Esophagus muscularis mucosa (tissue), 4 donors: ENCODE measurements around the gene RNU6-8.

Experiments
- CTCF ChIP-seq, 3 experiments: fragments of 200-600 bp in 2 of 3; fragments of 450-650 bp in 1 of 3; sonication (generic) in 2 of 3; IDR thresholded peaks; one replicate each; pipeline ENCODE4 v1.5.1; 2017 to 2019; ENCODE audit warnings: antibody characterized with exemption in 3 of 3, mild to moderate bottlenecking in 2 of 3, moderate library complexity in 1 of 3
- EP300 ChIP-seq: sonication (generic); formaldehyde crosslinking; IDR thresholded peaks from one replicate; pipeline ENCODE4 v1.6.1; 2017; ENCODE audit warnings: antibody characterized with exemption
- POLR2A ChIP-seq: fragments of 450-650 bp; IDR thresholded peaks from one replicate; pipeline ENCODE4 v1.6.1; 2017; ENCODE audit warnings: antibody characterized with exemption, moderate library complexity, mild to moderate bottlenecking, low read depth
- POLR2AphosphoS5 ChIP-seq, 2 donors: sonication (generic); formaldehyde crosslinking; IDR thresholded peaks; one replicate each; pipeline ENCODE4 v1.6.1; 2017; ENCODE audit warnings: antibody characterized with exemption in 2 of 2

- TF ChIP-seq CTCF (IDR thresholded peaks at IDR 0.05), result no peak
- no peak for TF ChIP-seq POLR2A
- no peak for TF ChIP-seq EP300
- TF ChIP-seq POLR2AphosphoS5 (IDR thresholded peaks at IDR 0.05), result no peak
These were observed 6.4 kb upstream of the RNU6-8 start for GRCh38 chr14:32209471-32209870.
